Loucy (cell line): Measurements from ENCODE around the gene LRRC53.

Experiments
- H2AFZ ChIP-seq: fragments of 200-600 bp; sonication (generic); 2 replicates; pipeline ENCODE4 v1.6.0; 2016; ENCODE audit warnings: antibody characterized with exemption, mild to moderate bottlenecking, low read length, moderate library complexity
- H3F3A ChIP-seq: fragments of 200-600 bp; 2 replicates; pipeline ENCODE4 v1.6.0; 2016; ENCODE audit warnings: antibody characterized with exemption, low read depth, mild to moderate bottlenecking
- H3K27me3 ChIP-seq: fragments of 200-600 bp; sonication (generic); 2 replicates; pipeline ENCODE4 v1.6.1; 2014; ENCODE audit warnings: low read length, mild to moderate bottlenecking; ENCODE audit not compliant: insufficient read depth, poor library complexity, severe bottlenecking
- H3K36me3 ChIP-seq: fragments of 200-600 bp; sonication (generic); 2 replicates; pipeline ENCODE4 v1.6.1; 2016; ENCODE audit warnings: low read length; ENCODE audit not compliant: insufficient read depth
- H3K4me1 ChIP-seq: fragments of 200-600 bp; sonication (generic); 2 replicates; pipeline ENCODE4 v1.5.1; 2014; ENCODE audit warnings: low read length, mild to moderate bottlenecking; ENCODE audit not compliant: insufficient read depth, poor library complexity, severe bottlenecking
- H3K4me2 ChIP-seq: fragments of 200-600 bp; sonication (generic); 2 replicates; pipeline ENCODE4 v1.6.0; 2014; ENCODE audit warnings: antibody characterized with exemption, low read length, low read depth, mild to moderate bottlenecking; ENCODE audit not compliant: poor library complexity, severe bottlenecking
- H3K4me3 ChIP-seq: fragments of 200-600 bp; sonication (generic); 2 replicates; pipeline ENCODE4 v1.5.1; 2014; ENCODE audit warnings: low read length, mild to moderate bottlenecking, mixed read lengths; ENCODE audit not compliant: poor library complexity, severe bottlenecking
- H3K79me2 ChIP-seq: fragments of 200-600 bp; sonication (generic); 2 replicates; pipeline ENCODE4 v1.6.1; 2014; ENCODE audit warnings: low read length; ENCODE audit not compliant: insufficient read depth
- H3K9ac ChIP-seq: fragments of 200-600 bp; sonication (generic); 2 replicates; pipeline ENCODE4 v1.6.0; 2014; ENCODE audit warnings: mild to moderate bottlenecking, low read depth, low read length, moderate library complexity; ENCODE audit not compliant: poor library complexity, severe bottlenecking
- H3K9me2 ChIP-seq: fragments of 200-600 bp; sonication (generic); replicated peaks from 2 replicates; pipeline ENCODE4 v1.6.1; 2016; ENCODE audit warnings: low read depth, low read length, mixed read lengths
- H3K9me3 ChIP-seq: fragments of 200-600 bp; sonication (generic); 2 replicates; pipeline ENCODE4 v1.6.1; 2014; ENCODE audit warnings: mild to moderate bottlenecking, antibody characterized with exemption, low read length, low read depth; ENCODE audit not compliant: insufficient read depth
- H4K20me1 ChIP-seq: fragments of 200-600 bp; sonication (generic); 2 replicates; pipeline ENCODE4 v1.6.0; 2014; ENCODE audit warnings: antibody characterized with exemption, low read length, mild to moderate bottlenecking; ENCODE audit not compliant: insufficient read depth, poor library complexity, severe bottlenecking
- EZH2phosphoT487 ChIP-seq: fragments of 200-600 bp; IDR thresholded peaks from 2 replicates; pipeline ENCODE4 v1.6.1; 2018; ENCODE audit warnings: antibody characterized with exemption, mild to moderate bottlenecking, moderate library complexity, borderline replicate concordance
- TF ChIP-seq, protein P1 (sequence below): fragments of 200-600 bp; sonication (generic); conservative IDR thresholded peaks from 2 replicates; pipeline ENCODE4 v1.5.1; 2014; ENCODE audit warnings: mild to moderate bottlenecking, antibody characterized with exemption, low read length

The LRRC53 gene

DNA sequence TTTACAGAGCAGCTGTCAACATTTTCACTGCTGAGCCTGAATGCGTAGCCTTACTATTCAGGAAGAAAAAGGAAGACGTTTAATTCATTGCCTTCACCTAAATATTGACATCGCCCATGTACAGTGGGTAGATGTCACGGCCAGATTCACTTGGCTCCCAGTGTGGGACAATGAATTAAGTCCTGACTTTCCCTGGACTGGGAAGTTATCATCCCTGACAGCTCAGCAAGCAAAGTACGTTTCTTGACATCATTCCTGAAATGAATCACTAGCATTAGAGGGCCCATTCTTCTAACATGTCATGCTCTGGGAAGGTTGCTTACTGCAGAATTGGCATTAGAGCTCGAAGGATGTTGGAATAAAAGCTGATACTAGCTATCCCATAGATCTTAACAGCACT lies 37.8 kb downstream of the LRRC53 start:
- no peaks in the 10 kb centered on the region for H3K9me2 ChIP-seq
- TF ChIP-seq EZH2phosphoT487: no peak
- TF ChIP-seq, protein P1, sequence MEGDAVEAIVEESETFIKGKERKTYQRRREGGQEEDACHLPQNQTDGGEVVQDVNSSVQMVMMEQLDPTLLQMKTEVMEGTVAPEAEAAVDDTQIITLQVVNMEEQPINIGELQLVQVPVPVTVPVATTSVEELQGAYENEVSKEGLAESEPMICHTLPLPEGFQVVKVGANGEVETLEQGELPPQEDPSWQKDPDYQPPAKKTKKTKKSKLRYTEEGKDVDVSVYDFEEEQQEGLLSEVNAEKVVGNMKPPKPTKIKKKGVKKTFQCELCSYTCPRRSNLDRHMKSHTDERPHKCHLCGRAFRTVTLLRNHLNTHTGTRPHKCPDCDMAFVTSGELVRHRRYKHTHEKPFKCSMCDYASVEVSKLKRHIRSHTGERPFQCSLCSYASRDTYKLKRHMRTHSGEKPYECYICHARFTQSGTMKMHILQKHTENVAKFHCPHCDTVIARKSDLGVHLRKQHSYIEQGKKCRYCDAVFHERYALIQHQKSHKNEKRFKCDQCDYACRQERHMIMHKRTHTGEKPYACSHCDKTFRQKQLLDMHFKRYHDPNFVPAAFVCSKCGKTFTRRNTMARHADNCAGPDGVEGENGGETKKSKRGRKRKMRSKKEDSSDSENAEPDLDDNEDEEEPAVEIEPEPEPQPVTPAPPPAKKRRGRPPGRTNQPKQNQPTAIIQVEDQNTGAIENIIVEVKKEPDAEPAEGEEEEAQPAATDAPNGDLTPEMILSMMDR: no peak
- H3K4me1 ChIP-seq: no peaks in the 10 kb centered on the region
- no peaks in the 10 kb centered on the region for H3K9me3 ChIP-seq
- H3K27me3 ChIP-seq: no peaks in the 10 kb centered on the region
- H3K36me3 ChIP-seq: no peaks in the 10 kb centered on the region
- no peak overlapping the region for H3K4me3 ChIP-seq
- no peaks in the 10 kb centered on the region for H3F3A ChIP-seq
- no peak overlapping the region for H3K4me2 ChIP-seq
- H3K9ac ChIP-seq: no peak overlapping the region
- no peaks in the 10 kb centered on the region for H3K79me2 ChIP-seq
- no peaks in the 10 kb centered on the region for H4K20me1 ChIP-seq
- H2AFZ ChIP-seq: no peak overlapping the region

DNA sequence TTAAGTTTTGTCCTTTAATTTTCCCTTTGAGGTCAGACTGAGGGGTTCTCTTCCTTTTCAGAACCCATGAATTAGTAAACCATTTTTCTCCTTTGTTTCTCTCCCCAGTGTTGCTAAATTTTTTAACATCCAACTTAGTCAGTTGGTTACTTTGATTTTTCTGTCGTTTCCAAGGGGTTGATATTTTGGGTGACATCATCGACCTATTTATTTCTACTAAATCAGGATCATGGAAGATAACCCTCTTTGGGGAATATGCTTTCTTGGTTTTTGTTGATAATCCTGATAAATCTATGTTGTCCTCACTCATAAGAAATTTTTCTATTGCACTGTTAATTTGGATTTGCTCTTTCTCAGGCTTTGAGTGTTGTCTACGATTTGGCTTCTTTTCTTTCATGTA lies 40.9 kb downstream of the LRRC53 start:
- H3K9me2 ChIP-seq: no peaks in the 10 kb centered on the region
- H4K20me1 ChIP-seq: no peaks in the 10 kb centered on the region
- no peaks in the 10 kb centered on the region for H3K27me3 ChIP-seq
- H3K79me2 ChIP-seq: no peaks in the 10 kb centered on the region
- no peaks in the 10 kb centered on the region for H3K4me1 ChIP-seq
- no peaks in the 10 kb centered on the region for H3F3A ChIP-seq
- no peak overlapping the region for H2AFZ ChIP-seq
- no peak overlapping the region for H3K4me3 ChIP-seq
- H3K9ac ChIP-seq: no peak overlapping the region
- TF ChIP-seq, protein P1: no peak
- no peak for TF ChIP-seq EZH2phosphoT487
- no peak overlapping the region for H3K4me2 ChIP-seq
- H3K9me3 ChIP-seq: no peaks in the 10 kb centered on the region
- no peaks in the 10 kb centered on the region for H3K36me3 ChIP-seq

DNA sequence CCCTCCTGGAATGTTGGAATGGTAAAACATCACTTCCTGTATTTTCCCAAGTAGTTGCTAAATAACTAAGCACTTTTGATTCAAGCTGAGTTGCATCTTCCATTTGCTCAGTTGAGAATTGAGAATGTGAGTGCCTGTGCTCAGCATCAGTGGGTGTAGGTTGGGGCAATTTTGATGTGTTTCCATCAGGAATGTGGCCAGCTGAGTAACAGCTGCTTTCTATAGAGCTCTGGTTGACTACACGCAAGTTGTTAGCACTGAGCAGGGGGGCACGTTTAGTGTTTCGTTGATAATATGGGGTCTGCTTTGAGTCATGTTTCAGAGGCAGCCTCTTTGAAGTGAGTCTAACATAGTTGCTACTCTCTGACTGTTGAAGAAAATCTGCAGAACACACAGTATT lies 41.5 kb downstream of the LRRC53 start:
- H3K27me3 ChIP-seq: no peaks in the 10 kb centered on the region
- H3K4me3 ChIP-seq: no peak overlapping the region
- H3K9ac ChIP-seq: no peak overlapping the region
- no peak overlapping the region for H3K4me2 ChIP-seq
- TF ChIP-seq EZH2phosphoT487: no peak
- TF ChIP-seq, protein P1: no peak
- H4K20me1 ChIP-seq: no peaks in the 10 kb centered on the region
- no peaks in the 10 kb centered on the region for H3F3A ChIP-seq
- no peaks in the 10 kb centered on the region for H3K9me2 ChIP-seq
- no peaks in the 10 kb centered on the region for H3K79me2 ChIP-seq
- H3K36me3 ChIP-seq: no peaks in the 10 kb centered on the region
- no peaks in the 10 kb centered on the region for H3K4me1 ChIP-seq
- no peak overlapping the region for H2AFZ ChIP-seq
- no peaks in the 10 kb centered on the region for H3K9me3 ChIP-seq
